Measurements from ENCODE around the gene SLC6A15. TPM values are rescaled to one million over a fixed set of nuclear protein-coding genes. Genes with fewer than 3 reads are reported as not detected.

Gene SLC6A15
- total RNA-seq, 1 experiment from 2014 or later: 0.96 TPM

- no peak for DNase-seq (ENCODE audit: low read depth)
These were observed 37.8 kb downstream of the SLC6A15 start for GRCh38 chr12:84874825-84875139.

DNA sequence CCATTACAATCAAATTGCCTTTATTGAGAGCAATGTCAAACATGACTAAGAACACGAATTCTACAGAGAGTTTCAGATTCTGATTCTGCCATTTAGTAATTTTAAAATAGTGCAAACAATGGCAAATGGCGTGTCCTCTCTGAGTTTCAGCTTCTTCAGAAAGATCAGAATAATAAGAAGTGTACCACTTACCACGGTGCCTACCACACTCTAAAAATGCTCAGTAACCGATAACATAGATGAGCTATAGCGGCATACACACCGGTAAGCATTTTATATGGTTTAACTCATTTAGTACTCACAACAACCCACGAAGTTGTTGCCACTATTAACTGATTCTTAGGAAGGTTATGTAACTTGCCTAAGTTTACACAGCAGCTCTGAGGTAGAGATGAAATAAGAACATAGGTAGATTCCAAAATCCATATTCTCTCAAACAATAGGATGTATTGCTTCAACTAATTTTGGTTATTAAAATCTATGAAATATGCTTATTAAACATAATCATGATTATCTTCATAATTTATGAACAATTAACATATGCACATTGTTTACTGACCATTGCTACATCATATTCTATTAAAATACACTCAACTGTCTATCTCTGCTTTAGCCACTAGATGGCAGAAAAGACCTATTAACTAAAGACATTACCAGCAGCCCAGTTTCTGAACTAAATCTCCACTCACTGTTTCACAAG is 38.3 kb downstream of the SLC6A15 start:
- DNase-seq (ENCODE audit: low read depth): peak; percentile 33

GRCh38 chr12:84862186-84862585 is 50.4 kb downstream of the SLC6A15 start:
- no peak for DNase-seq (ENCODE audit: low read depth)

DNA sequence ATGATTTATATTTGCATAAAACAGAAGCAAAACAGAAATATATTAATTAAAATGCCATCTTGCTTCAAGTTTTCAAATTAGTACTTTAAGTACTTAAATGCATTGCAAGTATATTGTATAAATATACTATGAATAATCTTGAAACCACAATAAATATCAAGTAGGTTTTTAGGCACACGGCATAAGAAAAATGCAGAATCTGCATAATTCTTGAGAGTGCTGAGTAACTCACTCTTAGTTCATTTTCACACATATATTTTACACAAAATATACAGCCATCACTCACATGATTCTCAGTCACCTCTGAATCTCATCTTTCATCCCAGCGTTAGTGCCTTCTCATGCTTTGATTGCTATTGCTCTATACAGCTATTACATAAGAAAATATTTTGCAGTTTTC is 51.9 kb downstream of the SLC6A15 start:
- DNase-seq (ENCODE audit: low read depth): no peak

DNA sequence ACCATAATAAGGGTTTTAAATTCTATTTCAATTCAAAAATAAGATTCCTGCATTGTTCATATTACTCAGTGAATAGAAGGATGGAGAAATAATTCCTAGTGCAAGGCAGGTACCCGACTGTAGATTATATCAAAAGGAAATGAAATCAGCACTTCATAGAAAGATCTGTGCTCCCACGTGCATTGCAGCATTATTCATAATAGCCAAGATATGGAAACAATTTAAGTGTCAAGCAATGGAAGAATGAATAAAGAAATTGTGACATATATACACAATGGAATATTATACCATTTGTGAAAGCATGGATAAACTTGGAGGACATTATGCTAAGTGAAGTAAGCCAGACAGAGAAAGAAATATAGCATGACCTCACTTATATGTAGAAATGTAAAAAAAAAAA is 53.8 kb downstream of the SLC6A15 start:
- DNase-seq (ENCODE audit: low read depth): no peak

DNA sequence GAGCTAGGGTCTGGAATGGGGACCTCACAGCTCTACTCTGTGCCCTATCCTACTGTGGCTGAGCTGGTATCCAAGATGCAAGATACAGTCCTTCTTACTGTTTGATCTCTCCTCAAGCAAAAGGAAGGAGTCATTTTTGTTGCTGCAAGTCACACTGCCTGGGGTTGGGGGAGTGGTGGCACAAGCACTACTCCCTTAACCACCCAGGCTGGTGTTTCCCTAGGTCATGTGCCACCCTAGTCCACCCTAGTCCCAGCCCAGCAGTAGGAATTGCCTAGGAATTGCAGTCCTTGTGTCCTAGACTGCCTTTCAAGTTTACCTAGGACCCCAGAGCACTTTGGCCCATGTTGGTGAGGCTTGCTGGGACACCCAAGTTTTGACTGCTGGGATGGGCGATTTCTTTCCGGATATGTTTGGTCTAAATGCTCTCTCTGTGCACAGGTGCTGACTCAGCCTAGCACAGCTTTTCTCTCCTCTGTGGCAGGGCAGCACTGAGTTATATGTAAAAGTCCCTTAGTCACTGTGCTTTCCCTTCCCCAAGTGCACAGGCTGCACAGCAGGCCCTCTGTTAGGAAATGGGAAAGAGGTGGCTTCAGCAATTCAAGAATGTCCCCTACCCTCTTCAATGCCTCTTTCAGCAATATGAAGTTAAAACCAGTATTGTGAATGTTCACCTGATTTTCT is 54.9 kb downstream of the SLC6A15 start:
- DNase-seq (ENCODE audit: low read depth): no peak

DNA sequence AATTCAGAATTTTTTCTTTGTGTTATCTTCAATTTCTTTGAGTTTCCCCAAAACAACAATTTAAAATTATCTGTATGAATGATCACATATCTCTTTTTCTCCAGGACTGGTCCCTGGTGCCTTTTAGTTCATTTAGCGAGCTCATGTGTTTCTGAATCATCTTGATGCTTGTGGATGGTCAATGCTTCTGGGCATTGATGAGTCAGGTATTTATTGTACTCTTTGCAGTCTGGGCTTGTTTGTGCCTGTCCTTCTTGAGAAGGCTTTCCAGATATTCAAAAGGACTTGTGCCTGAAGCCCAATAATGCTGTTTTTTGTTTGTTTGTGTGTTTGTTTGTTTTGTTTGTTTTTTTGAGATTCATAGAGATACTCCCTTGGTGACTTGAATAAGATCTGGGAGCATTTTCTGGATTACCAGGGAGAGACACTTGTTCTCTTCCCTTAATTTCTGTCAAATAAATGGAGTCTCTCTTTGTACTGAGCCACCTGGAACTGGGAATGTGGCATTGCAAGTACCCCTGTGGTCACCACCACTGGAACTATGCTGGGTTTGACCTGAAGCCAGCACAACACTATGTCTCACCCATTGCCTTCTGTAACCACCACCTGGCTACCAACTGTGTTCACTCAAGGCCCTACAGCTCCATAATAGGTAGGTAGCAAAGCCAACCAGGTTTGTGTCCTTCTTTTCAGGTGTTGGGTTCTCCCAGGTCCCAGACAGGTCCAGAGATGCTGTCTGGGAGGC is 56.3 kb downstream of the SLC6A15 start:
- no peak for DNase-seq (ENCODE audit: low read depth)

GRCh38 chr12:84843593-84844144 is 68.9 kb downstream of the SLC6A15 start:
- DNase-seq (ENCODE audit: low read depth): no peak

- peak; percentile 16 for DNase-seq (ENCODE audit: low read depth)
These were observed 70.1 kb downstream of the SLC6A15 start for GRCh38 chr12:84842406-84843013.

GRCh38 chr12:84841591-84841990 is 71.0 kb downstream of the SLC6A15 start:
- no peak for DNase-seq (ENCODE audit: low read depth)

DNA sequence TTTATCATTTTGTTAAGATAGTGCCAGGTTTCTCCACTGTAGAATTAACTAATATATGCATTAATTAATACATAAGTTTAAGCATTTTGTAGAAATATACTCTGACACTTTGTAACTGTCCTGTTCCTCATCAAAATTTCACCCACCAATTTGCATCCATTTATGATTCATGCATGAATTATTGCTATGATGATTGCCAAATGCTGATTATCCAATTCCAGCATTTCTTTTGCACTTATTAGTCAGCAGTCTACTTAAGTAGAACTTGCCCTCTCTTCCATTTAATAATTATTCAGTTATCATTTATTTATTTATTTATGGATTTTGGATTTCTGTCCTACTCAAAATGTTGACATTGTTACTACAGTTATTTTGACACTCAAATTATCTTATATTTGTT is 72.2 kb downstream of the SLC6A15 start:
- no peak for DNase-seq (ENCODE audit: low read depth)

DNA sequence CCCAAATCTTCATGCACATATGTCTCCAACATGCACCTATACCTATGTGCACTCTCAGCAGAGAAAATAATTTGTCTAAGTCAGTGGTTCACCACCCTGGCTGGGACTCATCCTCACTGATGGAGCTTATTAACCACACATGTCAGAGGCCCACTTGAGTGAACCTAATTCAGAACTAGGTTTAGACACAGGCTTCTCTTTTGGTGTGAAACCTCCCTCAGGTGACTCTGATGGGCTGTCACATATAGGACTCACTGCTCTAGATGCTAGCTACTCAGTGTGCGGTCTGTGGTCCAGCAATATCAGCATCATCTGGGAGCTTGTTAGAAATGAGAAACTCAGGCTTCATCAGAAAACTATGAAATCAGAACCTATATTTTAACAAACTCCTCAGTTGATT is 85.7 kb downstream of the SLC6A15 start:
- DNase-seq (ENCODE audit: low read depth): no peak

GRCh38 chr12:84825149-84825548 is 87.5 kb downstream of the SLC6A15 start:
- no peak for DNase-seq (ENCODE audit: low read depth)

GRCh38 chr12:84822525-84822924 is 90.1 kb downstream of the SLC6A15 start:
- DNase-seq (ENCODE audit: low read depth): no peak

GRCh38 chr12:84816916-84817695 is 95.5 kb downstream of the SLC6A15 start:
- DNase-seq (ENCODE audit: low read depth): no peak

DNA sequence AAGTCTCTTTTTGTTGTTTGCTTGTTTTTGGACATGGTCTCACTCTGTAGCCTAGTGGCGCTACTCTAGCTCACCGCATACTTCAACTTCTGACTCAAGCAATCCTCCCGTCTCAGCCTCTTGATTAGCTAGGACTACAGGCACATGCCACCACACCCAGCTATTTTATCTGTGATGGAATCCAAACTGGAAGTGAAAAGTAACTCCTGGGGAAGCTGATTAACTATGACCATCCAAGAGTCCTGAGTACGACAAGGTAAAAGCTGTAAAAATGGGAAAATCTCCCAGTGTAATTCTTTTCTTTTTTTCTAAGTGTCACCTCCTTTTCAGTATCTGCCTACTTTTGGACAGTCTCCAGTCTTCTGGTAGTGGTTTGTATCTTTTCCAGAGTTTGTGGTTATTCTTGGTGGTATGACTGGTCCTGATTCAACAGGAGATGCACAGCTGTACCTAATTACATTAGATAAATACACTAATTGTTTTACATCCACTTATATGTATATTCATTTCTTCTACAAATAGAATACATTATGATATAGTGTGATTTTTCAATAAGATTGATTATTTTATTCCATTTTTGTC is 97.8 kb downstream of the SLC6A15 start:
- peak; percentile 18 for DNase-seq (ENCODE audit: low read depth)

GRCh38 chr12:84813780-84814663 is 98.6 kb downstream of the SLC6A15 start:
- no peak for DNase-seq (ENCODE audit: low read depth)

DNA sequence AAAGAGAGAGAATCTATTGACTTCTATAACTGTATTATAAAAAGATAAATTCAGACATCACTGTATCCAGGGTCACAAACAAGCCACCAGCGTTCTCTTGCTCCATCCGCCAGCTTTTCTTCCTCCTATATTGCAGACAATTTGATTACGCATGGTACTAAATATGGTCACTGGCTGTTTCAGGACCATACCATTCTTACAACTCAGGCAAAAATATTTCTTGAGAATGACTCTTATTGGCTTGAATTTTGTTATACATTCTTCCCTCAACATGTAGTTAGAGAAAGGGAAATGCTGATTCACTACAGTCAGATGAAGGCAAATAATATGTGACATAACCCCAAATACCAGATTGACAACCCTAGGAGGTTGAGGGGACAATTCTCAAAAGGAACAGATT is 101.3 kb downstream of the SLC6A15 start:
- DNase-seq (ENCODE audit: low read depth): no peak

GRCh38 chr12:84810611-84811010 is 102.0 kb downstream of the SLC6A15 start:
- no peak for DNase-seq (ENCODE audit: low read depth)
